MM.1S (cell line): ENCODE measurements around the gene THRA.
A peak's percentile ranks its signal among the peaks of the same experiment; 100 is the strongest.

Source experiments
- DNase-seq: peaks from one replicate; pipeline ENCODE4 v3.0.0-alpha.2; 2015
- H2AFZ ChIP-seq: fragments of 300-600 bp; sonication (generic); 2 replicates; pipeline ENCODE4 v1.6.0; 2016; ENCODE audit warnings: antibody characterized with exemption, low read length
- H3F3A ChIP-seq: fragments of 300-600 bp; sonication (generic); 2 replicates; pipeline ENCODE4 v1.6.1; 2016; ENCODE audit warnings: mild to moderate bottlenecking, antibody characterized with exemption, low read length, moderate library complexity, mixed read lengths; ENCODE audit not compliant: insufficient read depth
- H3K27ac ChIP-seq: fragments of 300-600 bp; sonication (generic); 2 replicates; pipeline ENCODE4 v1.5.1; 2016; ENCODE audit warnings: mild to moderate bottlenecking, low read length
- H3K27me3 ChIP-seq: fragments of 300-600 bp; sonication (generic); replicated peaks from 2 replicates; pipeline ENCODE4 v1.6.0; 2016; ENCODE audit warnings: low read length; ENCODE audit not compliant: insufficient read depth
- H3K36me3 ChIP-seq: fragments of 300-600 bp; sonication (generic); replicated peaks from 2 replicates; pipeline ENCODE4 v1.6.1; 2016; ENCODE audit warnings: mild to moderate bottlenecking, low read length, mixed read lengths; ENCODE audit not compliant: insufficient read depth
- H3K4me1 ChIP-seq: fragments of 300-600 bp; sonication (generic); 2 replicates; pipeline ENCODE4 v1.6.1; 2016; ENCODE audit warnings: low read length, mixed read lengths
- H3K4me2 ChIP-seq: fragments of 300-600 bp; sonication (generic); 2 replicates; pipeline ENCODE4 v1.6.0; 2016; ENCODE audit warnings: low read depth, low read length
- H3K4me3 ChIP-seq: fragments of 300-600 bp; sonication (generic); 2 replicates; pipeline ENCODE4 v1.5.1; 2016; ENCODE audit warnings: low read length, mixed read lengths
- H3K79me2 ChIP-seq: fragments of 300-600 bp; sonication (generic); 2 replicates; pipeline ENCODE4 v1.6.1; 2016; ENCODE audit warnings: mixed run types, low read length, mixed read lengths
- H3K9ac ChIP-seq: fragments of 300-600 bp; sonication (generic); 2 replicates; pipeline ENCODE4 v1.6.1; 2016; ENCODE audit warnings: low read length, mixed read lengths
- H3K9me2 ChIP-seq: fragments of 300-600 bp; sonication (generic); replicated peaks from 2 replicates; pipeline ENCODE4 v1.6.1; 2016; ENCODE audit warnings: mild to moderate bottlenecking, low read length, mixed read lengths; ENCODE audit not compliant: insufficient read depth
- H3K9me3 ChIP-seq: fragments of 300-600 bp; sonication (generic); replicated peaks from 2 replicates; pipeline ENCODE4 v1.6.1; 2016; ENCODE audit warnings: mild to moderate bottlenecking, low read length, mixed read lengths; ENCODE audit not compliant: insufficient read depth
- H4K20me1 ChIP-seq: fragments of 300-600 bp; sonication (generic); 2 replicates; pipeline ENCODE4 v1.6.1; 2016; ENCODE audit warnings: mild to moderate bottlenecking, low read length, moderate library complexity, mixed read lengths; ENCODE audit not compliant: insufficient read depth
- CTCF ChIP-seq: fragments of 300-600 bp; sonication (generic); IDR thresholded peaks from 2 replicates; pipeline ENCODE4 v1.5.1; 2016; ENCODE audit warnings: antibody characterized with exemption, low read length, mixed read lengths
- EZH2 ChIP-seq: fragments of 300-600 bp; sonication (generic); optimal IDR thresholded peaks from 2 replicates; pipeline ENCODE3; 2017; ENCODE audit warnings: low read depth, mild to moderate bottlenecking, antibody characterized with exemption, low read length, mixed read lengths
- EZH2phosphoT487 ChIP-seq: fragments of 300-600 bp; sonication (generic); IDR thresholded peaks from 2 replicates; pipeline ENCODE4 v1.6.1; 2018; ENCODE audit warnings: antibody characterized with exemption, low read length

THRA gene, protein sequence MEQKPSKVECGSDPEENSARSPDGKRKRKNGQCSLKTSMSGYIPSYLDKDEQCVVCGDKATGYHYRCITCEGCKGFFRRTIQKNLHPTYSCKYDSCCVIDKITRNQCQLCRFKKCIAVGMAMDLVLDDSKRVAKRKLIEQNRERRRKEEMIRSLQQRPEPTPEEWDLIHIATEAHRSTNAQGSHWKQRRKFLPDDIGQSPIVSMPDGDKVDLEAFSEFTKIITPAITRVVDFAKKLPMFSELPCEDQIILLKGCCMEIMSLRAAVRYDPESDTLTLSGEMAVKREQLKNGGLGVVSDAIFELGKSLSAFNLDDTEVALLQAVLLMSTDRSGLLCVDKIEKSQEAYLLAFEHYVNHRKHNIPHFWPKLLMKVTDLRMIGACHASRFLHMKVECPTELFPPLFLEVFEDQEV

GRCh38 chr17:40062329-40063186, at the start of gene THRA:
Gene THRA (plus strand): TSS chr17:40062965. CDS start chr17:40074489, 11,524 bp downstream.
- peaks cover 31% of the 10 kb centered on the region for H3K27me3 ChIP-seq
- peaks cover 6% of the 10 kb centered on the region for H3K4me1 ChIP-seq
- no peaks in the 10 kb centered on the region for H3F3A ChIP-seq
- peak within 1 kb of the TSS; percentile 86 for H3K4me2 ChIP-seq
- H3K4me3 ChIP-seq, result peak within 1 kb of the TSS; percentile 98
- no peaks in the 10 kb centered on the region for H3K79me2 ChIP-seq
- no peaks in the 10 kb centered on the region for H3K9me2 ChIP-seq
- H3K9ac ChIP-seq, result peak within 1 kb of the TSS; percentile 63; the same call in 1 of the 2 replicates
- no peaks in the 10 kb centered on the region for H3K36me3 ChIP-seq
- H4K20me1 ChIP-seq, result no peaks in the 10 kb centered on the region
- no peaks in the 10 kb centered on the region for H3K9me3 ChIP-seq
- TF ChIP-seq CTCF (no peak), EZH2phosphoT487 (no peak), EZH2 (no peak)
- DNase-seq, result peak; percentile 72
- peak within 1 kb of the TSS; percentile 97 for H2AFZ ChIP-seq
- no peak within 1 kb of the TSS for H3K27ac ChIP-seq

DNA sequence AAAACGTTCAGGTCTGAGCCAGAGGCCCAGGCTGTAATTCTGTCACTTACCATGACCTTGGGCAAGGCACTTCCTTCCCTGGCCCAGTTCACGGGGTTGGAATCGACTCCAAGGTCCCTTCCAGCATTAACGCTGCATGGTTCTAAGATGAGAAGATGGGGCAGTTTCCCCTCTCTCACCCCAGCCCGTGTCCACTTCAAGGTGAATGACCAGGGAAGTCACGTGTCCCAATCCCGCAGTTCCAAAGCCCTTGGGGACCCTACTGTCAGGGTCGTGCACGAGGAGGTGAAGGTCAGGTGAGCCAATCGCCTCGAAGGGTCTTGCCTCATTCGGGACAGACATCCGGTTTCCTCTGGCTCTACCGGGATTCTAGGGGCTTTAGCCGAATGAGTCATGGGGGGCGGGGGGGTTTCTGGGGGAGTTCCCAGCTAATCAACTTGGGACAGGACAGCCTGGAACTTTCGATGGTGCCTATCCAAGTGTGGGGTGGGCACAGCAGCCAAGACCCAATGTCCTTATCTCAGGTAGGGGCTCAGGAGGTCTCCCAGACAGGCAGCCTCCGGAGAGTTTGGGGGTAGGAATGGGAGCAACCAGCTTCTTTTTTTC, 48.3 kb upstream of the THRA start:
- no peak overlapping the region for H3K9ac ChIP-seq
- H3K9me2 ChIP-seq, result no peaks in the 10 kb centered on the region
- H3K79me2 ChIP-seq, result no peaks in the 10 kb centered on the region
- H2AFZ ChIP-seq, result no peak overlapping the region
- no peaks in the 10 kb centered on the region for H3K9me3 ChIP-seq
- H3K4me3 ChIP-seq, result no peak overlapping the region
- H3F3A ChIP-seq, result no peaks in the 10 kb centered on the region
- H3K27me3 ChIP-seq, result no peaks in the 10 kb centered on the region
- H4K20me1 ChIP-seq, result no peaks in the 10 kb centered on the region
- TF ChIP-seq EZH2phosphoT487, result no peak
- no peak for TF ChIP-seq CTCF
- no peak for TF ChIP-seq EZH2
- no peak for DNase-seq
- H3K36me3 ChIP-seq, result no peaks in the 10 kb centered on the region
- no peak overlapping the region for H3K4me2 ChIP-seq
- no peak overlapping the region for H3K27ac ChIP-seq
- no peaks in the 10 kb centered on the region for H3K4me1 ChIP-seq

GRCh38 chr17:40015005-40015997, 47.5 kb upstream of the THRA start, which contains the start of gene CSF3:
Gene CSF3 (plus strand): TSS chr17:40015440. CDS start chr17:40015475, 35 bp downstream.
- Histone ChIP-seq H3F3A (no peaks in the 10 kb centered on the region), H3K9me3 (no peaks in the 10 kb centered on the region), H2AFZ (no peak within 1 kb of the TSS), H3K9me2 (no peaks in the 10 kb centered on the region), H3K4me3 (no peak within 1 kb of the TSS), H3K79me2 (no peaks in the 10 kb centered on the region), H3K27me3 (no peaks in the 10 kb centered on the region), H3K4me1 (no peaks in the 10 kb centered on the region), H3K27ac (no peak within 1 kb of the TSS), H4K20me1 (no peaks in the 10 kb centered on the region), H3K36me3 (no peaks in the 10 kb centered on the region), H3K9ac (no peak within 1 kb of the TSS), H3K4me2 (no peak within 1 kb of the TSS)
- TF ChIP-seq EZH2, result no peak
- no peak for TF ChIP-seq CTCF
- DNase-seq, result no peak
